HepG2 (cell line): ENCODE data around the gene CDR2L. TPM values are rescaled to one million over a fixed set of nuclear protein-coding genes. Genes with fewer than 3 reads are reported as not detected.

Experiments
- EHMT2 ChIP-seq: fragments of 200-600 bp; sonication (generic); IDR thresholded peaks from 2 replicates; pipeline ENCODE4 v1.7.0; 2017; ENCODE audit warnings: antibody characterized with exemption, low read depth, low read length, borderline replicate concordance
- ERF ChIP-seq: IDR thresholded peaks from 2 replicates; pipeline ENCODE4 v1.6.1; 2018; ENCODE audit warnings: missing biosample characterization, missing genetic modification reagents
- HOXA5 ChIP-seq: sonication (generic); formaldehyde crosslinking; IDR thresholded peaks from 2 replicates; pipeline ENCODE4 v1.4.0; 2020; ENCODE audit warnings: missing genetic modification reagents
- HOXD1 ChIP-seq: sonication (generic); formaldehyde crosslinking; IDR thresholded peaks from 2 replicates; pipeline ENCODE4 v1.5.0; 2020; ENCODE audit warnings: missing genetic modification reagents
- POGZ ChIP-seq: sonication (generic); formaldehyde crosslinking; IDR thresholded peaks from 2 replicates; pipeline ENCODE4 v1.4.0; 2020; ENCODE audit warnings: mild to moderate bottlenecking, missing genetic modification reagents
- RCOR2 ChIP-seq: IDR thresholded peaks from 2 replicates; pipeline ENCODE4 v1.6.1; 2016; ENCODE audit warnings: missing biosample characterization, missing genetic modification reagents
- SALL1 ChIP-seq: sonication (generic); formaldehyde crosslinking; IDR thresholded peaks from 2 replicates; pipeline ENCODE4 v1.8.0; 2022; ENCODE audit warnings: mild to moderate bottlenecking, missing genetic modification reagents
- ZBTB1 ChIP-seq: sonication (generic); formaldehyde crosslinking; IDR thresholded peaks from 2 replicates; pipeline ENCODE4 v1.4.0; 2020; ENCODE audit warnings: missing genetic modification reagents, borderline replicate concordance
- ZNF124 ChIP-seq: sonication (generic); formaldehyde crosslinking; IDR thresholded peaks from 2 replicates; pipeline ENCODE4 v1.4.0; 2020; ENCODE audit warnings: missing genetic modification reagents
- ZNF253 ChIP-seq: sonication (generic); formaldehyde crosslinking; IDR thresholded peaks from 2 replicates; pipeline ENCODE4 v1.8.0; 2022; ENCODE audit warnings: mild to moderate bottlenecking, missing genetic modification reagents, borderline replicate concordance
- ZNF34 ChIP-seq: sonication (generic); formaldehyde crosslinking; IDR thresholded peaks from 2 replicates; pipeline ENCODE4 v1.4.0; 2020; ENCODE audit warnings: mild to moderate bottlenecking, missing genetic modification reagents, borderline replicate concordance
- ZNF564 ChIP-seq: sonication (generic); formaldehyde crosslinking; IDR thresholded peaks from 2 replicates; pipeline ENCODE4 v1.8.1; 2023; ENCODE audit warnings: mild to moderate bottlenecking, missing genetic modification reagents
- ZNF589 ChIP-seq: sonication (generic); formaldehyde crosslinking; conservative IDR thresholded peaks from 2 replicates; pipeline ENCODE4 v1.8.0; 2022; ENCODE audit warnings: mild to moderate bottlenecking, moderate library complexity, missing genetic modification reagents
- ZNF629 ChIP-seq: sonication (generic); formaldehyde crosslinking; conservative IDR thresholded peaks from 2 replicates; pipeline ENCODE4 v1.5.0; 2020; ENCODE audit warnings: missing genetic modification reagents
- ZNF709 ChIP-seq: sonication (generic); formaldehyde crosslinking; IDR thresholded peaks from 2 replicates; pipeline ENCODE4 v1.5.0; 2020; ENCODE audit warnings: mild to moderate bottlenecking, missing genetic modification reagents
- polyA plus RNA-seq, 8 experiments: library from polyadenylated mRNA; depleted of rRNA in 3 of 8; stranded (reverse) in 7 of 8; unstranded in 1 of 8; fragments of >200 nt; fragmentation: Illumina TruSeq in 4 of 8; extraction: Trizol in 4 of 8; gene quantifications; 2 replicates each; pipeline versions ENCODE4 v1.2.1 to v1.2.3, GENCODE V29; 2011 to 2016; ENCODE audit warnings: low read depth in 4 of 8, missing spikeins in 1 of 8, mixed read lengths in 1 of 8; ENCODE audit not compliant: insufficient read depth in 1 of 8
- total RNA-seq, 5 experiments: library from RNA; depleted of rRNA; stranded (reverse); fragments of >200 nt; fragmentation: Illumina TruSeq; extraction: Trizol; gene quantifications; 2 replicates each; pipeline ENCODE4 v1.2.3, GENCODE V29; 2016; ENCODE audit warnings: low read depth in 1 of 5
- TF ChIP-seq, protein P1 (sequence below): sonication (generic); formaldehyde crosslinking; IDR thresholded peaks from 2 replicates; pipeline ENCODE4 v1.8.0; 2022; ENCODE audit warnings: mild to moderate bottlenecking, missing genetic modification reagents, borderline replicate concordance
- TF ChIP-seq, protein P2 (sequence below): sonication (generic); formaldehyde crosslinking; conservative IDR thresholded peaks from 2 replicates; pipeline ENCODE4 v1.8.1; 2023; ENCODE audit warnings: missing genetic modification reagents
- TF ChIP-seq, protein P3 (sequence below): sonication (generic); formaldehyde crosslinking; IDR thresholded peaks from 2 replicates; pipeline ENCODE4 v1.4.0; 2020; ENCODE audit warnings: mild to moderate bottlenecking, missing genetic modification reagents
- TF ChIP-seq, protein P4 (sequence below): sonication (generic); formaldehyde crosslinking; IDR thresholded peaks from 2 replicates; pipeline ENCODE4; 2020; ENCODE audit warnings: missing genetic modification reagents, mild to moderate bottlenecking, borderline replicate concordance

Gene CDR2L
- total and polyA plus RNA-seq, 2 of the 13 experiments (the other 11 are each of a cell fraction or from before 2014, with no cell fraction given): 1.9 to 2.1 TPM

DNA sequence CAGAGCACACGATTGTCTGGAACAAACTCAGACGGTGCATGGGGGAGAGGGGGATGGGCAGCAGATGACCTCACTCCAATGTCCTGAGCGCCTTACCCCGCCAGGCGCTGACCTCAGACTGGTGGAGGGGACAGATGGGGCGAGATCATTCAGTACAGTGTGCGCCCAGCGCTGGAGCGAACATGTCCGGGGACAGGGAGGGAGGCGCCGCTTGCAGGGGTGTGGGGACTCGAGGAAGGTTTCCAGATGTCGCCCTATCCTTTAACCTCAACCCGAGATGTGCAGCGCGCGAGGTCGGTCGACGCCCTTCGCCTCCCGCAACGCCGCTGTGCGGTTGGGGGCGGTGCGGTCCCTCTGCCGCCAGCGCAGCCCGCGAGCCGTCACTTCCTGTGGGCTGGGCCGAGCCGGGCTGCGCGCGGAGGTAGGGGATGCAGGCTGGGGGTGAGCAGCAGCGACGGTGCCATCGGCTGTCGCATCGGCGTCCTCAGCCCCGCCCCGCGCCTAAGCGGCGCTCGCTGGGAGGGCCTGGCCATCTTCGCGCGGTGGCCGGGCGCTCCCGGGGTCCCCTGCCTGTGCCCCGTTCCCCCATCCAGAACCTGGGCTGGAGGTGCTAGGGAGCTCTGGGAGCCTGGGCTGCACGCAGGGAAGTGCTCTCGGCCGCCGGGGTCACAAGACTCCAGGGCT is 5.3 kb upstream of the CDR2L start (continued):
- TF ChIP-seq EHMT2 (no peak), ZNF629 (no peak; the same call in 1 of the 2 replicates), ZNF253 (CRISPR knock-in tag) (peak; percentile 79; the same call in 1 of the 2 replicates), ERF (CRISPR knock-in tag) (peak; percentile 85), POGZ (peak; percentile 79; the same call in 1 of the 2 replicates), SALL1 (CRISPR knock-in tag) (peak; percentile 93), ZNF564 (no peak), ZBTB1 (peak; percentile 97), RCOR2 (0 out of 2 replicates have a peak, but pooled peaks have one; percentile 21), ZNF709 (CRISPR knock-in tag) (peak; percentile 73; the same call in 1 of the 2 replicates), ZNF124 (peak; percentile 50), HOXA5 (CRISPR knock-in tag) (peak; percentile 91; the same call in 1 of the 2 replicates), ZNF34 (CRISPR knock-in tag) (peak; percentile 61; the same call in 1 of the 2 replicates), ZNF589 (CRISPR knock-in tag) (no peak), HOXD1 (CRISPR knock-in tag) (peak; percentile 87; the same call in 1 of the 2 replicates)
- TF ChIP-seq, protein P1, sequence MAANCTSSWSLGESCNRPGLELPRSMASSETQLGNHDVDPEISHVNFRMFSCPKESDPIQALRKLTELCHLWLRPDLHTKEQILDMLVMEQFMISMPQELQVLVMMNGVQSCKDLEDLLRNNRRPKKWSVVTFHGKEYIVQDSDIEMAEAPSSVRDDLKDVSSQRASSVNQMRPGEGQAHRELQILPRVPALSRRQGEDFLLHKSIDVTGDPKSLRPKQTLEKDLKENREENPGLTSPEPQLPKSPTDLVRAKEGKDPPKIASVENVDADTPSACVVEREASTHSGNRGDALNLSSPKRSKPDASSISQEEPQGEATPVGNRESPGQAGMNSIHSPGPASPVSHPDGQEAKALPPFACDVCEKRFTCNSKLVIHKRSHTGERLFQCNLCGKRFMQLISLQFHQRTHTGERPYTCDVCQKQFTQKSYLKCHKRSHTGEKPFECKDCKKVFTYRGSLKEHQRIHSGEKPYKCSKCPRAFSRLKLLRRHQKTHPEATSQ (CRISPR knock-in tag): no peak
- TF ChIP-seq, protein P2, sequence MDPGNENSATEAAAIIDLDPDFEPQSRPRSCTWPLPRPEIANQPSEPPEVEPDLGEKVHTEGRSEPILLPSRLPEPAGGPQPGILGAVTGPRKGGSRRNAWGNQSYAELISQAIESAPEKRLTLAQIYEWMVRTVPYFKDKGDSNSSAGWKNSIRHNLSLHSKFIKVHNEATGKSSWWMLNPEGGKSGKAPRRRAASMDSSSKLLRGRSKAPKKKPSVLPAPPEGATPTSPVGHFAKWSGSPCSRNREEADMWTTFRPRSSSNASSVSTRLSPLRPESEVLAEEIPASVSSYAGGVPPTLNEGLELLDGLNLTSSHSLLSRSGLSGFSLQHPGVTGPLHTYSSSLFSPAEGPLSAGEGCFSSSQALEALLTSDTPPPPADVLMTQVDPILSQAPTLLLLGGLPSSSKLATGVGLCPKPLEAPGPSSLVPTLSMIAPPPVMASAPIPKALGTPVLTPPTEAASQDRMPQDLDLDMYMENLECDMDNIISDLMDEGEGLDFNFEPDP (CRISPR knock-in tag): peak; percentile 84; the same call in 1 of the 2 replicates
- TF ChIP-seq, protein P3, sequence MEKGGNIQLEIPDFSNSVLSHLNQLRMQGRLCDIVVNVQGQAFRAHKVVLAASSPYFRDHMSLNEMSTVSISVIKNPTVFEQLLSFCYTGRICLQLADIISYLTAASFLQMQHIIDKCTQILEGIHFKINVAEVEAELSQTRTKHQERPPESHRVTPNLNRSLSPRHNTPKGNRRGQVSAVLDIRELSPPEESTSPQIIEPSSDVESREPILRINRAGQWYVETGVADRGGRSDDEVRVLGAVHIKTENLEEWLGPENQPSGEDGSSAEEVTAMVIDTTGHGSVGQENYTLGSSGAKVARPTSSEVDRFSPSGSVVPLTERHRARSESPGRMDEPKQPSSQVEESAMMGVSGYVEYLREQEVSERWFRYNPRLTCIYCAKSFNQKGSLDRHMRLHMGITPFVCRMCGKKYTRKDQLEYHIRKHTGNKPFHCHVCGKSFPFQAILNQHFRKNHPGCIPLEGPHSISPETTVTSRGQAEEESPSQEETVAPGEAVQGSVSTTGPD (CRISPR knock-in tag): no peak
- TF ChIP-seq, protein P4, sequence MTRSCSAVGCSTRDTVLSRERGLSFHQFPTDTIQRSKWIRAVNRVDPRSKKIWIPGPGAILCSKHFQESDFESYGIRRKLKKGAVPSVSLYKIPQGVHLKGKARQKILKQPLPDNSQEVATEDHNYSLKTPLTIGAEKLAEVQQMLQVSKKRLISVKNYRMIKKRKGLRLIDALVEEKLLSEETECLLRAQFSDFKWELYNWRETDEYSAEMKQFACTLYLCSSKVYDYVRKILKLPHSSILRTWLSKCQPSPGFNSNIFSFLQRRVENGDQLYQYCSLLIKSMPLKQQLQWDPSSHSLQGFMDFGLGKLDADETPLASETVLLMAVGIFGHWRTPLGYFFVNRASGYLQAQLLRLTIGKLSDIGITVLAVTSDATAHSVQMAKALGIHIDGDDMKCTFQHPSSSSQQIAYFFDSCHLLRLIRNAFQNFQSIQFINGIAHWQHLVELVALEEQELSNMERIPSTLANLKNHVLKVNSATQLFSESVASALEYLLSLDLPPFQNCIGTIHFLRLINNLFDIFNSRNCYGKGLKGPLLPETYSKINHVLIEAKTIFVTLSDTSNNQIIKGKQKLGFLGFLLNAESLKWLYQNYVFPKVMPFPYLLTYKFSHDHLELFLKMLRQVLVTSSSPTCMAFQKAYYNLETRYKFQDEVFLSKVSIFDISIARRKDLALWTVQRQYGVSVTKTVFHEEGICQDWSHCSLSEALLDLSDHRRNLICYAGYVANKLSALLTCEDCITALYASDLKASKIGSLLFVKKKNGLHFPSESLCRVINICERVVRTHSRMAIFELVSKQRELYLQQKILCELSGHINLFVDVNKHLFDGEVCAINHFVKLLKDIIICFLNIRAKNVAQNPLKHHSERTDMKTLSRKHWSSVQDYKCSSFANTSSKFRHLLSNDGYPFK: peak; percentile 78; the same call in 1 of the 2 replicates
